ENCODE data around the gene C1QL4.

- TF ChIP-seq CTCF (optimal IDR thresholded peaks at IDR 0.05 in 1 of 3, IDR thresholded peaks at IDR 0.05 in 1 of 3, conservative IDR thresholded peaks at IDR 0.05 in 1 of 3; ENCODE audit: extremely low read depth in 1 of 3, insufficient read depth in 2 of 3, low read length in 3 of 3) (no peak), EZH2 (IDR thresholded peaks at IDR 0.05; ENCODE audit: low read length) (no peak)
Measured at GRCh38 chr12:49338830-49339463, 2.0 kb upstream of the C1QL4 start.

All from keratinocyte (primary cell).